GM18867 (cell line): Measurements from ENCODE around the gene DDX46.
"Not testable (repeated sequence)": the region's sequence is repeated elsewhere in the genome, so short reads cannot be mapped to it uniquely, and the experiment has no call there.

Experiments
- ATAC-seq: cut with Tn5 transposase; IDR thresholded peaks from one replicate; pipeline ENCODE4 v1.9.1; 2021; ENCODE audit warnings: mild to moderate bottlenecking, moderate library complexity; ENCODE audit not compliant: unreplicated experiment

DDX46 gene

GRCh38 chr5:134784946-134785620, 26.5 kb downstream of the DDX46 start:
- no peak for ATAC-seq

GRCh38 chr5:134787692-134788091, 29.1 kb downstream of the DDX46 start:
- no peak for ATAC-seq

- no peak for ATAC-seq
Measured at GRCh38 chr5:134791580-134791979, 33.0 kb downstream of the DDX46 start.

- ATAC-seq = no peak
Measured at GRCh38 chr5:134792286-134792685, 33.7 kb downstream of the DDX46 start.

- no peak for ATAC-seq
Measured at GRCh38 chr5:134793111-134793510, 34.5 kb downstream of the DDX46 start.

GRCh38 chr5:134794082-134794481, 35.5 kb downstream of the DDX46 start:
- ATAC-seq = no peak

- ATAC-seq = no peak
Measured at GRCh38 chr5:134794819-134795218, 36.2 kb downstream of the DDX46 start.

- ATAC-seq = peak; percentile 51
Measured at GRCh38 chr5:134798468-134798867, 39.9 kb downstream of the DDX46 start.

GRCh38 chr5:134803821-134804220, 45.2 kb downstream of the DDX46 start:
- no peak for ATAC-seq

- peak; percentile 40 for ATAC-seq
Measured at GRCh38 chr5:134813407-134813806, 54.8 kb downstream of the DDX46 start.

GRCh38 chr5:134813827-134814226, 55.2 kb downstream of the DDX46 start:
- ATAC-seq = no peak

GRCh38 chr5:134817006-134817405, 58.4 kb downstream of the DDX46 start:
- ATAC-seq = no peak

GRCh38 chr5:134818776-134819175, 60.2 kb downstream of the DDX46 start:
- ATAC-seq = no peak

GRCh38 chr5:134819407-134819963, 60.9 kb downstream of the DDX46 start:
- ATAC-seq = no peak

GRCh38 chr5:134821841-134822240, 63.3 kb downstream of the DDX46 start:
- ATAC-seq = no peak

GRCh38 chr5:134824681-134825080, 66.1 kb downstream of the DDX46 start:
- ATAC-seq = no peak

- ATAC-seq = no peak
Measured at GRCh38 chr5:134825212-134825611, 66.6 kb downstream of the DDX46 start.

GRCh38 chr5:134833340-134834032, 74.9 kb downstream of the DDX46 start:
- ATAC-seq = no peak

GRCh38 chr5:134835623-134836022, 77.0 kb downstream of the DDX46 start:
- ATAC-seq = no peak

- no peak for ATAC-seq
Measured at GRCh38 chr5:134837530-134838181, 79.1 kb downstream of the DDX46 start.

- not testable (repeated sequence) for ATAC-seq
Measured at GRCh38 chr5:134838361-134838760, 79.8 kb downstream of the DDX46 start.

- ATAC-seq = no peak
Measured at GRCh38 chr5:134840811-134841210, 82.2 kb downstream of the DDX46 start.
